COLO829 (cell line): ENCODE results near the gene ZSWIM5.
"Not testable (repeated sequence)": the region's sequence is repeated elsewhere in the genome, so short reads cannot be mapped to it uniquely, and the experiment has no call there.

Experiments used
- DNase-seq: peaks from one replicate; pipeline ENCODE4 v3.0.0; 2012; ENCODE audit warnings: low spot score

Gene ZSWIM5

DNA sequence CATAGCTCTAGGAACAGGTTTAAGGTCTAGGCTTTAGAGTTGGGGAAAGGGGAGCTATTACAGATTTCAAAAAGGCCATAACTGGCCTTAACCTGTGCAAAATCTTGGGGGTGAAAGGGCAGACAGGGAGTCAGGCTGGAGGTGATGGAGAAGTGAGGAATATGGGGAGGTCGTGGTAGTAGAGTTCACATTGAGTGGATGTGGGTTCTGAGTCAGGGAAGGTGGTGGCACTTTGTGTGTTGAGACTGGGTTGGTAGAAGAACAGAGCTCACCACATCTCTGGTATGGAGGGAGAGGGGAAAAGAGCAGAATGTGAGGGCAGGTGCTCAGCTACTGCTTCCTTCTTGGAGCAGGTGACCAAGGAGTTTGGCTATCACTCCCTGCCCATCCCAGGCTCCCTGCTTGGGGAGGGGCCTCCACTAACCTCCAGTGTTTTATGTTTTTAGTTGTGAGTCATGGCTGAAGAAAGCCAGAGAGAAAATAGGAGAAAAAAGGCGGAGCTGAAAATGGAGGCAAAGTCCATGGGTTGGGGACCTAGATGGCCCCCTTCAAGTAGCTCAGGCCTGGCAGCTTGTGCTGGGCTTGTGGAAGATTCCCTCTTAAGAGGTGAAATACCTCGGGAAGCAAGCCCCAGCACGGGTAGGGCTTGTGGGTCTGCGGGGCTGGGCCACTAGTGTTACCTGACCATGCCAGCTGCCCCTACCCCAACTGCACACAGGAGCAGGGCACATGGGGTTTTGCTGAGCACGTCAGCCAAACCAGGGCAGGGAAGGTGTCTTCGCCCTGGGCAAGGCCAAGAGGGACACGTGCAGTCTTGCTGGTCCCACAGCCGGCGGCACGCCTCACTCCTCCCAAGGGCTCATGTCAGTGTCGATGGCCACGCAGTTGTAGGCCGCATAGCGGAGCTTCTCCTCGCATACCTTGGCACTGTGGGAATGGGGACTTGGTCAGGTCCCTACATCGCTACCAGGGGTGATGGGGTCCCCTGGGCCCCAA, 203.5 kb downstream of the ZSWIM5 start:
- no peak for DNase-seq

- not testable (repeated sequence) for DNase-seq
These were observed 204.8 kb downstream of the ZSWIM5 start for GRCh38 chr1:45001576-45001975.

- DNase-seq, result no peak
These were observed 205.4 kb downstream of the ZSWIM5 start for GRCh38 chr1:45001011-45001481.

GRCh38 chr1:44999232-44999631, 207.2 kb downstream of the ZSWIM5 start:
- no peak for DNase-seq

DNA sequence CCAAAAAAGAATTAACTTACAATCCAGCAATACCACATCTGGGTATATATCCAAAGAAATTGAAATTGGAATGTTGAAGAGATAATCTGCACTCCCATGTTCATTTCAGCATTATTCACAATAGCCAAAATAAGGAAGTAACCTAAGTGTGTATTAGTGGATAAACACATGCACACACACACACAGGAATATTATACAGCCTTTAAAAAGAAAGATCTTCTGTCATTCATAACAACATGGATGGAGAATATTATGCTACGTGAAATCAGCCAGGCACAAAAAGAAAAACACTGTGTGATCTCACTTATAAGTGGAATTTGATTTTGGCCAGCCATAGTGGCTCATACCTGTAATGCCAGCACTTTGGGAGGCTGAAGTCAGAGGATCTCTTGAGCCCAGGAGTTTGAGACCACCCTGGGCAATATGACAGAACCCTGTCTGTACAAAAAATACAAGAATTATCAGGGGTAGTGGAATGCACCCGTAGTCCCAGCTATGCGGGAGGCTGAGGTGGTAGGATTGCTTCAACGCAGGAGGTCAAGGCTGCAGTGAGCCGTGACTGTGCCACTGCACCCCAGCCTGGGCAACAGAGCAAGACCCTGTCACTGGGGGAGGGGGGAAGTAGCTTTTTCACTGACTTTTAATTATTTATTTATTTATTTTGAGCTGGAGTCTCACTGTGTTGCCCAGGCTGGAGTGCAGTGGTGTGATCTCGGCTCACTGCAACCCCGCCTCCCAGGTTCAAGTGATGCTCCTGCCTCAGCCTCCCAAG, 210.8 kb downstream of the ZSWIM5 start:
- DNase-seq, result no peak

- DNase-seq, result no peak
These were observed 212.0 kb downstream of the ZSWIM5 start for GRCh38 chr1:44994309-44994898.

- no peak for DNase-seq
These were observed 217.8 kb downstream of the ZSWIM5 start for GRCh38 chr1:44988531-44989156.

DNA sequence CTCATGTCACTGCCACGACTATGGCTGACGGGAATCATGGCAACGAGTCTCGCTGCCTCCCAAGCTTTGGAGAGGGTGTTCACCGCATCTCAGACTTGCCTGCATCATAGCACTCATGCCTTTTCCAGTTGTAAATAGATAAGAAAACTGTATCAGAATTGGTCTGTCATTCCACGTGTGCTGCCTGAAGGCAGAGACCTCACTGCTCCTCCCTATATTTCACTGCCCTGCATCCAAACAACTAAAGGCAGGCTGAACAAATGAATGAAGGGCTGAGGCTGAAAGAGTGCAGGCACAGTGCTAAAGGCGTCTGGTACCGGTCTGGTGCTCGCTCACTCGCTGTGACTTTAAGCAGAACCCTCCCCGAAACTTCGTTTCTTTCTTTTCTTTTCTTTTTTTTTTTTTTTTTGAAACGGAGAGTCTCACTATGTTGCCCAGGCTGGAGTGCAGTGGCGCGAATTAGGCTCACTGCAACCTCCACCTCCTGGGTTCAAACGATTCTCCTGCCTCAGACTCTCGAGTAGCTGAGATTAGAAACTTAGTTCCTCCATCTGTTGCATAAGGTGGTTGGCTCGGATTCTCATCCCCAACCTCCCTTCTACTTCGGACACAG, 220.6 kb downstream of the ZSWIM5 start:
- no peak for DNase-seq

GRCh38 chr1:44977372-44977771, 229.0 kb downstream of the ZSWIM5 start:
- DNase-seq, result not testable (repeated sequence)

DNA sequence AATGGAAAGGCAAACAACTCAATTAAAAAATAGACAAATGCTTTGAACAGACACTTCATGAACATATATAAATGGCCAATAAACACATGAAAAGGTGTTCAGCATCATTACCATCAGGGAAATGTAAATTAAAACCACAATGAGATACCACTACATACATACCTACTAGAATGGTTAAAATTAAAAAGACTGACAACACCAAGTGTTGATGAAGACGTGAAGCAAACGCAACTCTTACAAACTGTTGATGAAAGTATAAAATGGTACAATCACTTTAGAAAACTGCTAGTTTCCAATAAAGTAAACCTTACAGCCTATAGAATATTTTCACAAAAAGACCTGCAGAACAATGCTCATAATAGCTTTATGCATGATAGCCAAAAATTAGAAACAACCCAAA, 230.2 kb downstream of the ZSWIM5 start:
- no peak for DNase-seq

GRCh38 chr1:44973645-44974044, 232.8 kb downstream of the ZSWIM5 start:
- DNase-seq, result no peak

GRCh38 chr1:44970317-44970716, 236.1 kb downstream of the ZSWIM5 start:
- no peak for DNase-seq
